Prostate gland (tissue), 2 donors: ENCODE results near the gene FNDC3B.

ENCODE experiments used
- POLR2A ChIP-seq: fragments of 450-650 bp; IDR thresholded peaks from one replicate; pipeline ENCODE4 v1.6.1; 2016; ENCODE audit warnings: antibody characterized with exemption, mild to moderate bottlenecking
- TF ChIP-seq, protein P1 (sequence below), 4 experiments: fragments of 200-600 bp in 2 of 4; fragments of 450-650 bp in 2 of 4; sonication (generic) in 2 of 4; IDR thresholded peaks; 1 replicate in 3 of 4; 2 replicates in 1 of 4; pipeline ENCODE4 v1.5.1; 2016 to 2019; ENCODE audit warnings: antibody characterized with exemption in 4 of 4, mild to moderate bottlenecking in 2 of 4, moderate library complexity in 2 of 4

- TF ChIP-seq, protein P1, sequence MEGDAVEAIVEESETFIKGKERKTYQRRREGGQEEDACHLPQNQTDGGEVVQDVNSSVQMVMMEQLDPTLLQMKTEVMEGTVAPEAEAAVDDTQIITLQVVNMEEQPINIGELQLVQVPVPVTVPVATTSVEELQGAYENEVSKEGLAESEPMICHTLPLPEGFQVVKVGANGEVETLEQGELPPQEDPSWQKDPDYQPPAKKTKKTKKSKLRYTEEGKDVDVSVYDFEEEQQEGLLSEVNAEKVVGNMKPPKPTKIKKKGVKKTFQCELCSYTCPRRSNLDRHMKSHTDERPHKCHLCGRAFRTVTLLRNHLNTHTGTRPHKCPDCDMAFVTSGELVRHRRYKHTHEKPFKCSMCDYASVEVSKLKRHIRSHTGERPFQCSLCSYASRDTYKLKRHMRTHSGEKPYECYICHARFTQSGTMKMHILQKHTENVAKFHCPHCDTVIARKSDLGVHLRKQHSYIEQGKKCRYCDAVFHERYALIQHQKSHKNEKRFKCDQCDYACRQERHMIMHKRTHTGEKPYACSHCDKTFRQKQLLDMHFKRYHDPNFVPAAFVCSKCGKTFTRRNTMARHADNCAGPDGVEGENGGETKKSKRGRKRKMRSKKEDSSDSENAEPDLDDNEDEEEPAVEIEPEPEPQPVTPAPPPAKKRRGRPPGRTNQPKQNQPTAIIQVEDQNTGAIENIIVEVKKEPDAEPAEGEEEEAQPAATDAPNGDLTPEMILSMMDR (IDR thresholded peaks at IDR 0.05): no peak
- no peak for TF ChIP-seq POLR2A
Measured at GRCh38 chr3:172442606-172443005, 403.2 kb downstream of the FNDC3B start.
